Ovary (tissue), 3 donors: ENCODE measurements around the gene KYAT1.

ENCODE experiments used
- EP300 ChIP-seq: sonication (generic); formaldehyde crosslinking; IDR thresholded peaks from one replicate; pipeline ENCODE4 v1.6.1; 2017; ENCODE audit warnings: antibody characterized with exemption
- POLR2A ChIP-seq: fragments of 450-650 bp; IDR thresholded peaks from one replicate; pipeline ENCODE4 v1.6.1; 2017; ENCODE audit warnings: antibody characterized with exemption, mild to moderate bottlenecking, moderate library complexity
- TF ChIP-seq, protein P1 (sequence below), 3 donors: fragments of 450-650 bp in 2 of 3; fragments of 200-600 bp in 1 of 3; IDR thresholded peaks; one replicate each; pipeline versions ENCODE4 v1.5.1 to v1.8.0; 2016 to 2022; ENCODE audit warnings: antibody characterized with exemption in 3 of 3, mild to moderate bottlenecking in 1 of 3
- donor health status: DM: no; HTN: no; CAD: no.

DNA sequence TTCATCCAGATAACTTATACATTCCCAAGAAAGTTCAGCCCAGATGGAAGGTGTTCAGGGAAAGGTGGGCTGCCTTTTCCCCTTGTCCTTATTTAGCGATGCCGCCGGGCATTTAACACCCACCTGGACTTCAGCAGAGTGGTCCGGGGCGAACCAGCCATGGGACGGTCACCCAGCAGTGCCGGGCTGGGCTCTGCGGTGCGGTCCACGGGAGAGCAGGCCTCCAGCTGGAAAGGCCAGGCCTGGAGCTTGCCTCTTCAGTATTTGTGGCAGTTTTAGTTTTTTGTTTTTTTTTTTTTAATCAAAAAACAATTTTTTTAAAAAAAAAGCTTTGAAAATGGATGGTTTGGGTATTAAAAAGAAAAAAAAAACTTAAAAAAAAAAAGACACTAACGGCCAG is 35.0 kb upstream of the KYAT1 start:
- TF ChIP-seq, protein P1, sequence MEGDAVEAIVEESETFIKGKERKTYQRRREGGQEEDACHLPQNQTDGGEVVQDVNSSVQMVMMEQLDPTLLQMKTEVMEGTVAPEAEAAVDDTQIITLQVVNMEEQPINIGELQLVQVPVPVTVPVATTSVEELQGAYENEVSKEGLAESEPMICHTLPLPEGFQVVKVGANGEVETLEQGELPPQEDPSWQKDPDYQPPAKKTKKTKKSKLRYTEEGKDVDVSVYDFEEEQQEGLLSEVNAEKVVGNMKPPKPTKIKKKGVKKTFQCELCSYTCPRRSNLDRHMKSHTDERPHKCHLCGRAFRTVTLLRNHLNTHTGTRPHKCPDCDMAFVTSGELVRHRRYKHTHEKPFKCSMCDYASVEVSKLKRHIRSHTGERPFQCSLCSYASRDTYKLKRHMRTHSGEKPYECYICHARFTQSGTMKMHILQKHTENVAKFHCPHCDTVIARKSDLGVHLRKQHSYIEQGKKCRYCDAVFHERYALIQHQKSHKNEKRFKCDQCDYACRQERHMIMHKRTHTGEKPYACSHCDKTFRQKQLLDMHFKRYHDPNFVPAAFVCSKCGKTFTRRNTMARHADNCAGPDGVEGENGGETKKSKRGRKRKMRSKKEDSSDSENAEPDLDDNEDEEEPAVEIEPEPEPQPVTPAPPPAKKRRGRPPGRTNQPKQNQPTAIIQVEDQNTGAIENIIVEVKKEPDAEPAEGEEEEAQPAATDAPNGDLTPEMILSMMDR (IDR thresholded peaks at IDR 0.05) = no peak
- TF ChIP-seq POLR2A = no peak
- no peak for TF ChIP-seq EP300
